Epithelial cell of proximal tubule (primary cell): ENCODE results near the gene CACNA1A. TPM values are rescaled to one million over a fixed set of nuclear protein-coding genes. Genes with fewer than 3 reads are reported as not detected.

Experiments
- DNase-seq: peaks from one replicate; pipeline ENCODE4 v3.0.0-alpha.2; 2011; ENCODE audit warnings: low read depth
- H3K4me3 ChIP-seq: 2 replicates; pipeline ENCODE4 v1.5.1; 2011; ENCODE audit warnings: low read depth, mild to moderate bottlenecking, low read length
- total RNA-seq: library from RNA; depleted of rRNA; stranded (reverse); fragments of >200 nt; gene quantifications from 2 replicates; pipeline ENCODE4 v1.2.3, GENCODE V29; 2015
- TF ChIP-seq, protein P1 (sequence below): conservative IDR thresholded peaks from 2 replicates; pipeline ENCODE4 v1.5.1; 2012; ENCODE audit warnings: low read depth, mild to moderate bottlenecking, low read length

CACNA1A gene
- total RNA-seq, 1 donor from 2014 or later, result 0.98 TPM

DNA sequence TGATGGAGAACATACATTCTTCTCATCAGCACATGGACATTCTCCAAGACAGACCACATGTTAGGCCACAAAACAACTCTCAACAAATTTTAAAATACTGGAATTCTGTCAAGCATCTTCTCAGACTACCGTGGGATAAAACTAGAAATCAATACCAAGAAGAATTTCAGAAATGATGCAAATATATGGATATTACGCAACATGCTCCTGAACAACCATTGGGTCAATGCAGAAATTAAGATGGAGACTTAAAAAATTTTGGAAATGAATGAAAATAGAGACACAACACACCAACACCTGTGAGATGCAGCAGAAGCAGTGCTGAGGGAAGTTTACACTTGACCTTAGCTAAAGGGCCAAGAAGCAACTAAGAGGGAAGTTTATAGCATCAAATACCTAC is 162.8 kb downstream of the CACNA1A start:
- no peak overlapping the region for H3K4me3 ChIP-seq
- no peak for DNase-seq
- TF ChIP-seq, protein P1, sequence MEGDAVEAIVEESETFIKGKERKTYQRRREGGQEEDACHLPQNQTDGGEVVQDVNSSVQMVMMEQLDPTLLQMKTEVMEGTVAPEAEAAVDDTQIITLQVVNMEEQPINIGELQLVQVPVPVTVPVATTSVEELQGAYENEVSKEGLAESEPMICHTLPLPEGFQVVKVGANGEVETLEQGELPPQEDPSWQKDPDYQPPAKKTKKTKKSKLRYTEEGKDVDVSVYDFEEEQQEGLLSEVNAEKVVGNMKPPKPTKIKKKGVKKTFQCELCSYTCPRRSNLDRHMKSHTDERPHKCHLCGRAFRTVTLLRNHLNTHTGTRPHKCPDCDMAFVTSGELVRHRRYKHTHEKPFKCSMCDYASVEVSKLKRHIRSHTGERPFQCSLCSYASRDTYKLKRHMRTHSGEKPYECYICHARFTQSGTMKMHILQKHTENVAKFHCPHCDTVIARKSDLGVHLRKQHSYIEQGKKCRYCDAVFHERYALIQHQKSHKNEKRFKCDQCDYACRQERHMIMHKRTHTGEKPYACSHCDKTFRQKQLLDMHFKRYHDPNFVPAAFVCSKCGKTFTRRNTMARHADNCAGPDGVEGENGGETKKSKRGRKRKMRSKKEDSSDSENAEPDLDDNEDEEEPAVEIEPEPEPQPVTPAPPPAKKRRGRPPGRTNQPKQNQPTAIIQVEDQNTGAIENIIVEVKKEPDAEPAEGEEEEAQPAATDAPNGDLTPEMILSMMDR, result no peak

DNA sequence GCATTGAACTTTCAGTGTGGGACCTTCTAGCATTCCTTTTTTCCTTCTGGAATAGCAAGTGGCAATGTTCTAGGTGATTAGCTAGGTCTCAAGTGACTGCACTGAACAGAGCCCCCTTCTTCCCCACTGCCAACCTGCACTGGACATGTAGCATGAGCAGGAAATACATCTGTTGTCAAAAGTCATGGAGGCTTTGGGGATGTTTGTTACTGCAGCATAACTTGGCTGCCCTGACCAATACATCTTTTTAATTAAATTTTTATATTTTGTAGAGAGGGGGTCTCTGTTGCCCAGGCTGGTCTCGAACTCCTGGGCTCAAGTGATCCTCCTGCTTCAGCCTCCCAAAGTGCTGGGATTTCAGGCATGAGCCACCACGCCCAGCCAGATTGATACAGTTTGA is 163.6 kb downstream of the CACNA1A start:
- TF ChIP-seq, protein P1, result no peak
- no peak overlapping the region for H3K4me3 ChIP-seq
- no peak for DNase-seq

DNA sequence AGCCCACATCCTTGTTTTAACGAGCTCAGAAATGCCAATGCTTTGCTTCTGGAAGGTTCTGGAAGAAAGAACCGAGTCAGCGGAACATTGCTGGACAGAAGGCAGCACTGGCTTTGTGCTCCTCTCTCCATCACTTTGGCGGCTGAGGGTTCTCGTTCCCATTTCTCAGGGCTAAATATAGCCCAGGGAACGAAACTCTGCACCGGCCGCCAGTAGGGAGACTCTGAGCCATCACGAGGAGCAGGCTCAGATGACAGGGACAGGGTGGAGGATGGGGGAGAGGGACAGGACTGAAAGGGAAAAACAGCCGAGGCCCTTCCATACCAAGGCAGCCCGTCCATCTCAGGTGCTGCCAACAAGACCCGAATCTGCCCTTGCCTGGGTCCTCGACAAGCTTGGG is 166.4 kb downstream of the CACNA1A start:
- no peak for DNase-seq
- TF ChIP-seq, protein P1, result no peak
- H3K4me3 ChIP-seq, result no peak overlapping the region

DNA sequence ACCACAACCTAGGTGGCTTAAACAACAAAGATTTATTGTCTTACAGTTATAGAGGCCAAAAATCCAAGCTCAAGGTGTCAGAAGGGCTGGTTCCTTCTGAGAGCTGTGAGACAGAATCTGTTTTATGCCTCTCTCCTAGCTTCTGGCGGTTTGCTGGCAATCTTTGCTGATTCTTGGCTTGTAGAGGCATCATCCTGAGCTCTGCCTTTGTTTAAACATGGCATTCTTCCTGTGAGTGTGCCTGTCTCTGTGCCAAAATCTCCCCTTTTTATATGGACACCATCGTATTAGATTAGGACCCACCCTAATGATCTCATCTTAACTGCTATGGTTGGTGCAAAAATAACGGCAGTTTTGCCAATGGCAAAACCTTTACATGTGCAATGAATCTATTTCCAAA is 169.1 kb downstream of the CACNA1A start:
- H3K4me3 ChIP-seq, result no peak overlapping the region
- DNase-seq, result no peak
- TF ChIP-seq, protein P1, result no peak

DNA sequence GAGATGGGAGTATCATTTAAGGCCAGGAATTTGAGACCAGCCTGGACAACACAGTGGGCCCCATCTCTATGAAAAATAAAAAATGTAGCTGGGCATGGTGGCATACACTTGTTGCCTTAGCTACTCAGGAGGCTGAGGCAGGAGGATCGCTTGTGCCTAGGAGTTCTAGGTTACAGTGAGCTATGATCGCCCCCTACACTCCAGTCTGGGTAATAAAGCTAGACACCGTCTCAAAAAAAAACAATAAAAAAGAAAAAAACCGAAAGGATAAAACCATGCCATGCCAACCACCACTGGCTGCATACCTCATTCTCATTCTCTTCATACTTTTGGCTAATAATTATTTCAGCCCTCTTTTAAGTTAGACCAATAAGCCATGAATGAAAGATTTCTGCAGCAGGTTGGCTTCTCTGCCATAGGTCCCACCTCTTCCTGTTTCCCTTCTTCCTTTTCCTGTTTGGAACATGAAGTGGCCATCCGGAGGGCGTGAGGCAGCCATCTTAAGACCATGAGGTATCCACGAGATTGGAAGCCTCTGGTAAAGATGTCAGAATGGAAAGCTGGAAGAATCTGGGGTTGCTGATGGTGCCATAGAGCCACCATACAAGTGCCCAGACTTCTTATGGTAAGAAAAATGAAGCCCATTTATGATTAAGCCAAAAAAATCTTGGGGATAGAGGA is 171.3 kb downstream of the CACNA1A start:
- H3K4me3 ChIP-seq, result no peak overlapping the region
- no peak for DNase-seq
- TF ChIP-seq, protein P1, result peak; percentile 8

DNA sequence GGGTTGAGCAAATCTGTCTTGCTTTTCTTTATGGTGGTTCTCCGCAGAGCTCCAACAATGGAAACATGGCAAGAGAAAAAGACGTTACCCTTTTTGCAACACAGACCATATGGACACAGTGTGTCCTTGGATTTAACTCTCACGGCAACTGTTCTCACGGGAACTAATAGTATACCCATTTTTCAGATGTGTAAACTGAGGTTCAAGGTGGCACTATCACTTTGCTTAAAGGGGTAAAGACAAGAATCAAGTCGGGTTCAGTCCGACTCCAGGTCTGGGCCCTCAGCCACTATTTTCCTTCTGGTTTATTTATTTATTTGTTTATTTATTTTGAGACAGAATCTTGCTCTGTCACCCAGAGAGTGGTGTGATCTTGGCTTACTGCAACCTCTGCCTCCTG is 176.0 kb downstream of the CACNA1A start:
- no peak for DNase-seq
- no peak overlapping the region for H3K4me3 ChIP-seq
- TF ChIP-seq, protein P1, result no peak

DNA sequence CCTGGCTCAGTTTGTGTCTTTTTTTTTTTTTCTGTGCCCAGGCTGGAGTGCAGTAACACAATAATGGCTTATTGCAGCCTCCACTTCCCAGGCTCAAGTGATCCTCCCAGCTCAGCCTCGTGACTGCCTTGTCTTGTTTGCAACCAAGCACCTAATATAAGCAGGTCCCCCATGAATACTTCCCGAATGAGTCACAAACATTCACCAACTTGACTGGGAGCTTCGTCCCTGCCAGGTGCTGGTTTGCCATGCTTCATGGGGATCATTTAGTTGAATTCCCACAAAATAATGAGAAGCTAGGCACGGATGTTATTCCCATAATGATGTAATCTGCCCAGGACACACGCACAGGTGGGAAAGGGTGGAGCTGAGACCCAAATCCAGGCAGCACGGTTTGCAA is 176.5 kb downstream of the CACNA1A start:
- TF ChIP-seq, protein P1, result no peak
- no peak overlapping the region for H3K4me3 ChIP-seq
- DNase-seq, result no peak
